ENCODE data around the gene CD79A.

CD79A gene

DNA sequence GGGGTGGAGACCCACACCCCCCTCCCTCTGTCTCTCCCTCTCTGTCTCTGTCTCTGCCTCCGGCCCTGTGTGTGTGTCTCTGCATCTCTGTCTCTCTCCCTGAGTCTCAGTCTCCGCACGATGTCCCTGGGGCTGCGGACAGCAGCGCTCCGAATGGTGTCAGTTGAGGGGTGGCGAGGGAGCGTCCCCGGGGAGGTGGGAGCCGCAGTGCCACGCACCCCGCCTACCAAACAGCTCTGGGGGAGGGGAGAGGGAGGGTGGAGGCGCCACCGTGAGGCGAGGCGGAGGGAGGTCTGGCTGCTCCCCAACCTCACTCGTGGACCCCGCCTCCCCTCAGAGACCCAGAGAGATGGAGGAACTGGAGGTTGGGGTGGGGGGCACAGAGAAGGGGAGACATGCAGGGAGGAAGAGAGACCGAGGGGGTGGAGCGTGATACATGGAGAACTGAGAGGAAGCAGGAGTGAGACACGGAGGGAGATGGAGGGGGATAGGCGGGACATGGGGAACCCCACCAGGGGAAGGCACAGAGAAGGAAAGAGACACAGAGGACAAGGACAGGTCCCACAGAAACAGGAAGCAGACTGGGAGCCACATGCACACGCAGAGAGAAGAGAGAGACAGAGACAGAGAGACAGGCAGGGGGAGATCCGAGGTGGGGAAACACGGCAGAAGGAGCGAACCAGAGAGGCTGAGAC lies 44.0 kb downstream of the CD79A start:
- DNase-seq = no peak

DNA sequence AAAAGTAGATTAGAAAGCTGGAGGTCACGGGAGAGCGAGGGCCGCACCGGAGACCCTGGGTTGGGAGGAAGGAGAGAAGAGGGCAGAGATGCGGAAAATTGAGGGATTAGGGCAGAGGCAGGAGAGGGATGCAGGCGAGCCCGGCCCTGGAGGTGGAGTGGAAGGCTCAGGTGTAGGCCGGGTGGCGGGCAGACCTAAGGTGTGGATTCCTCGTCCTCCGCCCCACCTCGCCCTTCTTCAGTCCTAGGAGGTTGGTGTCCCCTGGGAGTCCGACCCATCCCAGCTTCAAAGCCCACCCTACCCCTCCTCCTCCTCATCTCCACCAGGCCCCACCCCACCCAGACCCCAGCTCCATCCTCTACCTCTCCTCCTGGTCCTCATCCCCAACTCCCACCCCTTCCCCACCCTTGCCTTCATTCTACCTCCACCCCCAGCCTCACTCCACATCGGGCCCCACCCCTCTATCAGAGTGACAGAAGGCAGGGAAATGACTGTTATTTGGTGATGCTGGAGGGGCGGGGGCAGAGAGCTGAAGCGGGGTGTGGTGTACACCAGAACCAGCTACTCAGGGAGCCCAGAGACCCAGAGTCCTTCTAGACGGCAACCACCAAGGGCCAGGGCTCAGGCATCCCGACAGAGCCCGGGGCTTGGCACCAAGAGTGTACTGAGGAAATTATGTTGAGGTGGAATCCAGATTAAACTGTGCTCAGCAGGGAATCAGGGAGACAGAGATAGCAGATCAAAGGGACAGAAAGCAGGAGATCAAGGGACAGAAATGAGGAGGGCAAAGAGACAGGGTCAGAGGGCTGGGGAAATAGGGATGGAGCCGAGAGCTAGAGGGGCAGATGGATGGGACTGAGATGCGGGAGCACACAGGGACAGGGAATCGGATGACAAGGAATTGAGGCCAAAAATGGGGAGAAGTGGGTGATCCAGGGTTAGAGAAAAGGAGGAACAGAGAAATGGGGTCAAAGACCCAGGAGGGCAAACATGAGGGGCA lies 44.8 kb downstream of the CD79A start:
- DNase-seq = no peak

DNA sequence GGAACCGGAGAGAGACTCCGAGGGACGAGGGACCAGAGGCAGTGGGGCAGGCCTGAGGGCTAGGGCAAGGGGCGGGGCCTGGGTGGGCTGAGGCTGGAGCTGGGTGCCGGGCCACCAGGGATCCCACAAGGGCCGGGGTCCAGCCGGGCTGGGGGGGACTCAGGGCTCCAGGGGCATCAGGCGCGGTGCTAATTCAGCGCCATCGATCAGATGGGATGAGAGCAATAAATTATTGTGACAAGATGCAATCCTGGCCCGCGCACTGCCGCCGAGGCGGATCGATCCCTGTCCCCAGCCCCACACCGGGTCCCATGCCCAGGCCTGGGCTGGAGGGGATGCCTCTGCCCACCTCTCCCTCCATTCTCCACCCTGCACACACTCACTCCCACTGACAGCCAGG lies 45.5 kb downstream of the CD79A start:
- no peak for DNase-seq

DNA sequence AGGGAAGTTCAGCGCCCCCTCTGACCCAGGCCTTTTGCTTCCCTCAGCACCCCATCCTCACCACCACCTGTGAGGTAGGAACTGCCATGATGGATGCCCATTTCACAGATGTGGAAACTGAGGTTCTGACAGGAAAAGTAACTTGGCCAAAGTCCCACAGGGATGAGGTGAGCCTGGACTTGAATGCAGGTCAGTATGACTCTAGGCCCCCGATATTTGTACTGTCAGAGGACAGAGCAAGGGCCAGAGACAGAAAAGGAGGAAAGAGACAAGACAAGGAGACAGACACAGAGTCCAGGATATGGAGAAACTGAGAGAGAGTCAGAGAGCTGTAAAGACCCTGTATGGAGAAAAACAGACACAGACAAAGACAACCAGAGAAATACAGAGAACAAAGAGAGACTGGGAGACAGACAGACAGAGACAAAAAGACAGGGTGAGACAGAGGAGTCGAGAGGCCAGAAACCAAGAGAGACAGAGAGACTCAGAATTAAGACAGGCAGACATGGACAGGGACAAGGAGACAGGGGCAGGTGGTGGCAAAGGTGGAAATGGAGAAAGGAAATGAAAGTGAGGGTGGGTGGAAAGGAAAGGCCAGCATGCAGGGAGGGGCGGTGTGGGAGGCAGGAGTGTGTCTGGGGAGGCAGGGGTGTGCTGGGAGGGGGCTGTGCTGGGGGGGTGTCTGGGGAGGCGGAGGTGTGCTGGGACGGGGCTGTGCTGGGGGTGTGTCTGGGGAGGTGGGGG lies 46.1 kb downstream of the CD79A start:
- DNase-seq = no peak

DNA sequence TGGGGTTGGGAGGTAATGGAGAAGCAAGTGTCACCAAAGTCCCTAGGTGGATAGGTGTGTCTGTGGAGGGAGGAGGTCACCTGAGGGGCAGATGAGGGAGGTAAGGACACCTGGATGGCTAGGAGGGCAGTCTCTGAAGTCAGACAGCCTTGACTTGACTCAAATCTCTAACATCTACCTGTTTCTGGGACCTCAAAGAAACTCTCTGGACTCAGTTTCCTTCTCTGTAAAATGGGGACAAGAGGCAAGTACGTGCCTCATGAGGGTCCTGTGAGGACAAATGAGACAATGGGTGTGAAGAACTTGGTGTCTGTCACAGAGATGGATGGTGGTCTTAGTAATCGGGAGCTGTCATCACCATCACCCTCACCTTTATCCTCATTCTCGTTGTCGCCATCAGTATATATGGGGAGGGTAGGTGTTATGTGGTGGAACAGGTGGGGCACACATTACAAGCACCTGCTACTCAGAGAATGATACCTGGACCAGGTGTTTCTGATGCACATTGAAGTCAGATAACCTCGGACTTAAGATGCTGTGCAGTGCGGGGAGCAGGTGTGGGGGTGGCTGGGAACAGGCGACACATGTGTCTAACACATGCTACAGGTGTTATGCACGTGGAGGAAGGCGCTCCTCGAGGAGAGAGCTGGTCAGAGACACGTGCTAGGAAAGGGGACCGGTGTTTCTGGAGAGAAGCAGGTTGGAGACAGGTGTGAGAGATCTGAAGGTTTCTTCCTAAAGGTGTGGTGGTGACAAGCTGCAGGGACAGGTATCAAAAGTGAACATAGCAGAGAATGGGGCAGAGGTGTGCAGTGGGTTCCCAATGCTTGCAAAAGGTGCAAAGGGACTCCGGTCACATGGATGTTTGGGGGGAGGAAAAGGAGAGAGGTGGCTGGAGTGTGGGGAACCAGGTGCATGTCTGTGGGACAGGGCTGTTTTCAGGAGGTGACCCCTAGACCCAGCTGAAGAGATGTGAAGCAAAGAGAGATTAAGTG lies 47.4 kb downstream of the CD79A start:
- no peak for DNase-seq

DNA sequence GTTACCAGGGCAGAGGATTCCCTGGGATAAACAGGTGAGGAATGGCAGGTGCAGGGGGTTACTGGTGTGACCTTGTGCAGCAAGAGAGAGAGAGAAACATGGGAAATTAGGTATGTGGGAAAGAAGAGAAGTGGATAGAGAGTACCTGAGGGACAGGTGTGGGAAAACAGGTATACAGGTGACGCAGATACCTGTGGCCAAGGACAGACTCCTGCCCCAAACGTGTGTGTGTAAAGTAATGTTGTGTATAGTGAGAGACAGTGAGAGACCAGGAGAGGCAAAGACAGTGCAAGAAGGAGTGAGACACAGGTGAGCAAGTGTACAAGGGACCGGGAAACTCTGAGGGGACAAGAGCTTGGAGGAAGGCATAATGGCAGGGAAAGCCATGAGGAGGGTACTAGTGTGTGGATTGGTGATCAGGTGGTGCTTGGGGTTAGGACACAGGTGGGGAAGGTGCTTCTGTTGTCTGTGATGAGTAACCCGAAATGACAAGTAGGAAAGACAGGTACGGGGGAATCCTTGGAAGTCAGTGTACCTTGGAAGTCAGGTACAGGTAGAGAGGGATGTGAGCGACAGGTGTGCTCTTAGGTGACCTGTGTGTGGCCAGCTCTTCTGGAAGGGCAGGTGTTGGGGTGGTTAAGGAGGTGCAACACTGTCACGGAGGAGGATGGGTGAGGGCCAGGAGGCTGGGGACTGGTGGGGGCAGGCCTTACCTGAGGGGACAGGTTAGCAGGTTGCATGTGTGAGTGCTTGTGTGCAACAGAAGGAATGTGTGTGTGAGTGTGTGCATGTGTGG lies 48.3 kb downstream of the CD79A start:
- no peak for DNase-seq

DNA sequence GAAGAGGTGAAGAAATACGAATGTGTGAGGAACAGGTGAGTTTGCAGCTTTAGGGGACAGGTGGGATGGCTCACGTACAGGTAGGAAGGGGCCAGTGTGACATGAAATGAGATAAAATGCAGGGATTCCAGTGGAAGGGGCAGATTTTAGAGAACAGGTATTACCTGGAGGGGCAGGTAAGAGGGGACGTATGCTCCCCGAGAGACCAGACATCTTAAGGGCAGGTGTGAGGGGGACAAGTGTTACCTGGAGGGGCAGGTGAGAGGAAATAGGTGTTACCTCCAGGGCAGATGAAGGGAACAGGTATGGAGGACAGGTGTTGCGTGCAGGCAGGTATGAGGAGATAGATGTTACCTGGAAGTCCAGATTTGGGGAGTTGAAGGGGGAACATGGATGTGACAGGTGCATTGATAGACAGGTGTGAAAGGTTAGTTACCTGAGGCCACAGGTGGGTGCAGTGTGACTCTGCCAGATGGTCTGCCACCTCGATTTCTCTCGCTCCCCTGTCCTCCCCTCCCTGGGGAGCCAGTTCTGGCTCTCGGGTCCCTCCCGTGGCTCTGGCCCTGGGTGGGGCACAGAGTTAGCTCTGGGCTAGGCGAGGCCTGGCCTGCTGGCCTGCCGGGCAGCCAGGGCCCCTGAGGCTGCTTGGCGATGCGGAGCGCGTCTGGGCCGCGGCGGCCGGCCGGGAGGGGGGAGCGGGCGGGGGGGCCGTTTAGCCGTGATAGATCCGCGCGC lies 49.1 kb downstream of the CD79A start:
- DNase-seq = no peak

DNA sequence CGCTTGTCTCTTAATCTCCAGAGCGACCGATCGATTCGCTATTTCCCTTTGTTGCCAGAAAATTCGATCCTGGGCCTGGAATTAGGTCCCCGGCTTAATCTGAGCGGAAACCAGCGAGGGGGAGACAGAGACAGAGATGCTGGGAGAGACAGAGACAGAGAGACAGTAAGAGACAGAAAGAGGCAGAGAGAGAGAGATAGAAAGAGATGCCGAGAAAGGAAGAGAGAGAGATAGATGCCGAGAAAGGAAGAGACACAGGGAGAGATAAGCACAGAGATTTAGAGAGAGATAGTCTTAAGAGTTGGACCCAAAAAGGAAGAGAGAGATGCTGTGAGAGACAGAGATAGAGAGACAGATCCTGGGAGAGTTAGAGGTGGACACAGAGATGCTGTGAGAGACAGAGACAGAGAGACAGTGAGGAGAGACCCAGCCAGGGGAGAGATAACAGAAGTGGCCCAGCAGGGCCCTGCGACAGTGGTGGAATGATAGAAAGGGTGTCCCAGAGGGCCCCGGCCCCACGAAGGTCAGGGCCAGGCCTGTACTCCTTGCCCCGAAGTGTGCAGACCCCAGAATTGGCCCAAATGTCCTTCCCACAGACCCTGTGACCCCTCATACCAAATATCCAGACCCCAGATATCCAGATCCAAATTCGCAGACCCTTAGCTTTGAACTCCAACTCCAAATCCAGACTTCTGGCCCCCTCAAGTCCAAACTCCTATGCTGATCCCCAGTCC lies 49.9 kb downstream of the CD79A start:
- DNase-seq = no peak

DNA sequence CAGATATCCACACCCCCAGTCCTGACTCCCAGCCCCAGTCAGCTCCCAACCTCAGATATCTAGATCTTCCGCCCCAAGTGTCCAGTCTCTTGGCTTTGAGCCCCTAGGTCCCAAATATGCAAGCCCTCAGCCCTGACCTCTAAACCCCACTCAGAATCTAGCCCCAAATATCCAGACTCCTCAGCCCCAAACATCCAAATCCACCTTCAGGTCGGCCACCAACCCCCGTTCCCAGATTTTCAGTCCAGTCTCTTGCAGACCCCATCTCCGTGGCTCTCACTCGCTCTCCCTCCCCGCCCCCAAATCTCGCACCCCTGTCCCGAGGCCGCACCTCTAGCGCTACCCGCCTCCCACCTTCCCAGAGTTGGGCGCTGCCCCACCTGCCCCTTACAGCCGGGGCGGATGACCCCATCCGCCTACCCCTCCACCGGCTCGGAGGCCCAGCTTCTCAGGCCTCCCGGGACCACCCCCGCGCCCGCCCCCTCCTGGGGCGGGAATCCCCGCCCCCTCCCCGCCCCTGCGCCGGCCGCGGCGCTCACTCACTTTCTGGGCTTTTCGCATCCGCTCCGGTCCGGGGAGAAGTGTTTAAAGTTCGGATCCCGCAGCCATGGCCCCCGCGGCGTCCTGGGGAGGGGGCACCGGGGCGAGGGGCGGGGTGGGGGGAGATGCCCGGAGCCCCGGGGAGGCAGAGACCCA lies 50.6 kb downstream of the CD79A start:
- no peak for DNase-seq

DNA sequence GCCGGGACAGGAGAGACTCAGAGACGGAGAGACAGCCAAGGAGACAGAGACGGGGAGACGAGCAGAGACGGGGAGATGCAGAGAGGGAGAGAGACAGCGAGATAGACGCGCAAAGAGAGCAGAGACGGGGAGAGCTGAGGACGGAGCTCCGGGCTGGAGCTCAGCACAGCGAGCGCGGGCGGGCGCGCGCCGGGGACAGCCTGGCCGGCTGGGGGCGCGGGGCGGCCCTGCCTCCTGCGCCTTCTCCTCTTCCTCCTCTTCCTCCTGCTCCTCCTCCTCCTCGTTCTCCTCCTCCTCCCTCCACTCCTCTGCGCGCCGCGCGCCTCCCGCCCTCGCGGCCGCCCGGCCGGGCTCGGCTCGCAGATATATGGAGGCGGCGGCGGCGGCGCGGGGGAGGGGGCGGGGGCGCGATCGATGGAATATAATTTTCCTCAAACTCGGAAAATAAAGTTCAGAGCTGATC lies 51.2 kb downstream of the CD79A start, which contains the start of gene ERFL:
Gene ERFL, minus strand, starts transcription at position 229 of the 463 bp plus-strand sequence. CDS start 15,530 bp downstream, outside the sequence.
- no peak for DNase-seq

DNA sequence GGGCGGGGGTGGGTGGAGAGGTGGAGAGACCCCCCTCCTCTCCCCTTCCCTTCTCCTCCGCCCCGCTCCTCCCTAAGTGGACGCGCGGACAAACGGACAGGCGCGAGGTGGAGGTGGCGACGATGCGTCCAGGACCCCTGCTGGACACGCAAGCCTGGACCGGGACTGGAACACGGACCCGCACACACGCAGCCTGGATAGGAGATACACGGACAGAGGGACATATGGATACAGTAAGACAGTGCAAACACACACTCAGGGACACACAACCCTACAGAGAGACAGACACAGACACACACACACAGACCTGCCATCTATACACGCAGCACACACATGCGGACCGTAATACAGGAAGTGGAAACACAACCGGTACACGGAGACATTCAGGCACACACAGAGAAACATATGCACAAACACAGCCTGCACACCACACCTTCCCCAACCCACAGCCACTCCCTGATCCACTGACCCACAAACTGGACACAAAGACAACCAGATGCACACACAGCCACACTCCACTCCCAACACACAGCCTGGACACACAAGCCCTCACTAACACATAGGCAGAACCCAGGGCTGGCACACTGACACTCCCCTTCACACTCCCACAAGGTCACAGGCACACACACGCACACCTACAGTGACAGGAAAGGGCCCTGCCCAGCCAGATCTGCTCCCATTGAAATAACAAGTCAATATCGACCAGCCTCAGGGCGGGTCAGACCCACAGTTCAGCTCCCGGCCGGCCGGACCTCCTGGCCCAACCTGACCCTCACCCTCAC lies 51.9 kb downstream of the CD79A start:
- no peak for DNase-seq

DNA sequence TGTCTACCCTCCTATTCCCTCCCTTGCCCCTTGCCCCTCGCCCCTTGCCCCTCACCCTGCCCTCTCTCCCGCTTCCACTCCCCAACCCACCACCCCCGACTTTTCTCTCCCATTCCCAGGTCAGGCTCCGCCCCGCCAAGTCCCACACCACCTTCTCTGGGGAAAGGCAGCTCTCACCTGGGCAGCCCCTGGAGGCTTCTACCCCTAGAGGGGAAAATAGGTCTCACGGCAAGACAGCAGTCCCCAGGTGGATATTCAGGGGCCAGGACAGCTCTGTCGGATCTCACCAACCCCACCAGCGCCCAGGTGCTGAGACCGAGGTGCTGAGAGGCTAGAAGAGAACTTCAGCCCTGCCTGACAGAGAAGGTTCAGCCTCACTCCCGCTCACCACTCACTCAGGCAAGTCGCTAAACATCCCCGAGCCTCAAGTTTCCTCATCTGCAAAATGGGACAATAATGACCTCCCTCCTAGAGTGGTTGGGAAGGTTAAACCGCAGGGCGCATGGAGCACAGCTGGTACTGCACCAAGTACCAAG lies 52.5 kb downstream of the CD79A start:
- no peak for DNase-seq

DNA sequence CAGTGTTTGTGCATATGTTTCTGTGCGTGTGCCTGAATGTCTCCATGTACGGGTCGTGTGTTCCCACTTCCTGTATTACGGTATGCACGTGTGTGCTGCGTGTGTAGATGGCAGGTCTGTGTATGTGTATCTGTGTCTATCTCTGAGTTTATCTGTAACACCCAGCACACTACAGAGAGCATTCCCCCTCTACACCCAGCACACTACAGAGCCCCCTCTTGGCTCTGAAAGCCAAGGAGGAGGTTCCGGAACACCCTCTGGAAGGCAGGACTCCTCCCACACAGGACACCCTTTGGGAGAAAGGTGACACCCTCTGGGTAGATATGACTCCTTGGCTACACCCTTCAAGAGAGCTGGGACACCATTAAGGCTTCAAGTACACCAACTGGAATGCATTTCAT lies 53.2 kb downstream of the CD79A start:
- no peak for DNase-seq
